ENCODE data around the gene PDZD2.

DNA sequence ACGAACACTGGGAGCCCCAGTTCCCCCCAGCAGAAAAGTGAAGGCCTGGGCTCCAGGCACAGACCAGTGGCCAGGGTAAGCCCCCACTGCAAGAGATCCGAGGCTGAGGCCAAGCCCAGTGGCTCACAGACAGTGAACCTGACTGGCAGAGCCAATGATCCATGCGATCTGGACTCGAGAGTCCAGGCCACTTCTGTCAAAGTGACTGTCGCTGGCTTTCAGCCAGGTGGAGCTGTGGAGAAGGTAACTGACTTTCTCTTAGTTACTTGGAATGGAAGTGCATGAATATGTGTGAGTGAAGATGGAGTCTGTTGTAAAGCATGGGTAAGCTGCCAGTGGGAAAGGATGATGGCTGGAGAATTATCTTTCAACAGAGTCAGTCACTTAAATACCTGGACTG, 435.5 kb downstream of the PDZD2 start:
- TF ChIP-seq, protein P1, sequence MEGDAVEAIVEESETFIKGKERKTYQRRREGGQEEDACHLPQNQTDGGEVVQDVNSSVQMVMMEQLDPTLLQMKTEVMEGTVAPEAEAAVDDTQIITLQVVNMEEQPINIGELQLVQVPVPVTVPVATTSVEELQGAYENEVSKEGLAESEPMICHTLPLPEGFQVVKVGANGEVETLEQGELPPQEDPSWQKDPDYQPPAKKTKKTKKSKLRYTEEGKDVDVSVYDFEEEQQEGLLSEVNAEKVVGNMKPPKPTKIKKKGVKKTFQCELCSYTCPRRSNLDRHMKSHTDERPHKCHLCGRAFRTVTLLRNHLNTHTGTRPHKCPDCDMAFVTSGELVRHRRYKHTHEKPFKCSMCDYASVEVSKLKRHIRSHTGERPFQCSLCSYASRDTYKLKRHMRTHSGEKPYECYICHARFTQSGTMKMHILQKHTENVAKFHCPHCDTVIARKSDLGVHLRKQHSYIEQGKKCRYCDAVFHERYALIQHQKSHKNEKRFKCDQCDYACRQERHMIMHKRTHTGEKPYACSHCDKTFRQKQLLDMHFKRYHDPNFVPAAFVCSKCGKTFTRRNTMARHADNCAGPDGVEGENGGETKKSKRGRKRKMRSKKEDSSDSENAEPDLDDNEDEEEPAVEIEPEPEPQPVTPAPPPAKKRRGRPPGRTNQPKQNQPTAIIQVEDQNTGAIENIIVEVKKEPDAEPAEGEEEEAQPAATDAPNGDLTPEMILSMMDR (IDR thresholded peaks at IDR 0.05): no peak
- no peak for TF ChIP-seq POLR2A (IDR thresholded peaks at IDR 0.05)

Data from testis (tissue), 2 donors.